Spinal cord (tissue), 10 donors: Measurements from ENCODE around the gene DYSF. TPM values are rescaled to one million over a fixed set of nuclear protein-coding genes. Genes with fewer than 3 reads are reported as not detected.

Source experiments
- DNase-seq, 6 donors: peaks; one replicate each; pipeline versions ENCODE4 v3.0.0 to v3.0.0-alpha.2; 2013 to 2015; ENCODE audit warnings: low spot score in 6 of 6, low read depth in 4 of 6
- H3K27ac ChIP-seq: one replicate; pipeline ENCODE4 v1.5.1; 2013; ENCODE audit warnings: low read depth, low read length, control low read depth
- H3K27me3 ChIP-seq: one replicate; pipeline ENCODE4 v1.6.1; 2013; ENCODE audit warnings: low read length; ENCODE audit not compliant: control insufficient read depth, insufficient read depth
- H3K36me3 ChIP-seq: one replicate; pipeline ENCODE4 v1.6.1; 2013; ENCODE audit warnings: low read length; ENCODE audit not compliant: control insufficient read depth, insufficient read depth
- H3K4me1 ChIP-seq: one replicate; pipeline ENCODE4 v1.6.1; 2013; ENCODE audit warnings: low read length; ENCODE audit not compliant: control insufficient read depth, insufficient read depth
- H3K4me3 ChIP-seq: one replicate; pipeline ENCODE4 v1.5.1; 2013; ENCODE audit warnings: low read depth, low read length, control low read depth
- H3K9me3 ChIP-seq: one replicate; pipeline ENCODE4 v1.6.1; 2013; ENCODE audit warnings: low read length; ENCODE audit not compliant: control insufficient read depth, insufficient read depth
- WGBS: methylation state at CpG from one replicate; pipeline ENCODE4 v1.1.5; 2013; ENCODE audit warnings: missing lambda C conversion rate; ENCODE audit not compliant: insufficient coverage; 5-methylcytosine and 5-hydroxymethylcytosine counted together
- polyA plus RNA-seq, 2 donors: library from polyadenylated mRNA; unstranded; fragments of 120-200 nt; gene quantifications; one replicate each; pipeline ENCODE4 v1.2.1, GENCODE V29; 2013; ENCODE audit not compliant: insufficient read length in 2 of 2
- total RNA-seq, 2 donors: library from RNA; depleted of rRNA in 1 of 2; stranded (reverse); fragments of 120-200 nt in 1 of 2; fragments of >200 nt in 1 of 2; gene quantifications; one replicate each; pipeline versions ENCODE4 v1.2.3 to v1.2.4, GENCODE V29; 2013 to 2014
- donor health status: healthy.

Gene DYSF
- total and polyA plus RNA-seq, 4 donors, result 3.5 to 12.0 (median 6.7) TPM

- Histone ChIP-seq H3K9me3 (no peaks in the 10 kb centered on the region), H3K27ac (no peak overlapping the region), H3K4me3 (no peak overlapping the region), H3K4me1 (peaks cover 17% of the 10 kb centered on the region), H3K27me3 (no peaks in the 10 kb centered on the region), H3K36me3 (no peaks in the 10 kb centered on the region)
- DNase-seq, result no peak
- WGBS, result 96% methylated on average over 9 of the region's 9 CpGs
Observed at GRCh38 chr2:71554028-71554705, 100.8 kb downstream of the DYSF start.

- Histone ChIP-seq H3K36me3 (no peaks in the 10 kb centered on the region), H3K4me3 (no peak overlapping the region), H3K27ac (no peak overlapping the region), H3K27me3 (no peaks in the 10 kb centered on the region), H3K9me3 (no peaks in the 10 kb centered on the region), H3K4me1 (peaks cover 22% of the 10 kb centered on the region)
- no peak for DNase-seq
- WGBS, result 100% methylated on average over 2 of the region's 2 CpGs
Observed at GRCh38 chr2:71554706-71555056, 101.3 kb downstream of the DYSF start.

GRCh38 chr2:71555798-71556454 lies 102.6 kb downstream of the DYSF start:
- no peak overlapping the region for H3K4me3 ChIP-seq
- H3K27ac ChIP-seq, result no peak overlapping the region
- H3K36me3 ChIP-seq, result no peaks in the 10 kb centered on the region
- no peaks in the 10 kb centered on the region for H3K27me3 ChIP-seq
- 70% methylated on average over 21 of the region's 21 CpGs for WGBS
- H3K4me1 ChIP-seq, result peaks cover 35% of the 10 kb centered on the region
- no peaks in the 10 kb centered on the region for H3K9me3 ChIP-seq
- DNase-seq, result no peak

- H3K9me3 ChIP-seq, result no peaks in the 10 kb centered on the region
- no peaks in the 10 kb centered on the region for H3K36me3 ChIP-seq
- peaks cover 42% of the 10 kb centered on the region for H3K4me1 ChIP-seq
- 35% methylated on average over 2 of the region's 5 CpGs for WGBS
- no peak overlapping the region for H3K4me3 ChIP-seq
- no peak for DNase-seq
- H3K27me3 ChIP-seq, result no peaks in the 10 kb centered on the region
- no peak overlapping the region for H3K27ac ChIP-seq
Observed at GRCh38 chr2:71556692-71557250, 103.4 kb downstream of the DYSF start.

GRCh38 chr2:71557321-71557720 lies 104.0 kb downstream of the DYSF start:
- WGBS, result 89% methylated on average over 5 of the region's 6 CpGs

GRCh38 chr2:71558300-71559051 lies 105.1 kb downstream of the DYSF start:
- DNase-seq, result no peak
- 87% methylated on average over 10 of the region's 10 CpGs for WGBS
- H3K27ac ChIP-seq, result no peak overlapping the region
- H3K27me3 ChIP-seq, result no peaks in the 10 kb centered on the region
- H3K9me3 ChIP-seq, result no peaks in the 10 kb centered on the region
- no peaks in the 10 kb centered on the region for H3K36me3 ChIP-seq
- H3K4me3 ChIP-seq, result no peak overlapping the region
- H3K4me1 ChIP-seq, result peaks cover 36% of the 10 kb centered on the region

More at GRCh38 chr2:71557321-71557720, 104.0 kb downstream of the DYSF start:
- no peaks in the 10 kb centered on the region for H3K9me3 ChIP-seq
- H3K27me3 ChIP-seq, result no peaks in the 10 kb centered on the region
- no peak overlapping the region for H3K27ac ChIP-seq
- H3K4me3 ChIP-seq, result no peak overlapping the region
- peaks cover 41% of the 10 kb centered on the region for H3K4me1 ChIP-seq
- no peak for DNase-seq
- no peaks in the 10 kb centered on the region for H3K36me3 ChIP-seq

GRCh38 chr2:71559080-71559827 lies 105.9 kb downstream of the DYSF start:
- WGBS, result 91% methylated on average over 15 of the region's 15 CpGs
- peaks cover 36% of the 10 kb centered on the region for H3K4me1 ChIP-seq
- H3K9me3 ChIP-seq, result no peaks in the 10 kb centered on the region
- no peaks in the 10 kb centered on the region for H3K27me3 ChIP-seq
- H3K36me3 ChIP-seq, result no peaks in the 10 kb centered on the region
- H3K4me3 ChIP-seq, result no peak overlapping the region
- no peak overlapping the region for H3K27ac ChIP-seq
- no peak for DNase-seq

- 56% methylated on average over 19 of the region's 31 CpGs for WGBS
- H3K27ac ChIP-seq, result no peak overlapping the region
- H3K4me1 ChIP-seq, result peaks cover 36% of the 10 kb centered on the region
- no peak overlapping the region for H3K4me3 ChIP-seq
- no peaks in the 10 kb centered on the region for H3K27me3 ChIP-seq
- no peaks in the 10 kb centered on the region for H3K9me3 ChIP-seq
- no peaks in the 10 kb centered on the region for H3K36me3 ChIP-seq
- DNase-seq, result peak in 1 of 6 donors; percentile 24
Observed at GRCh38 chr2:71559828-71560637, 106.7 kb downstream of the DYSF start.
